ENCODE results near the gene MYOZ3.

The MYOZ3 gene

GRCh38 chr5:150642567-150642927 is 18.5 kb upstream of the MYOZ3 start:
- DNase-seq (ENCODE audit: low read depth in 4 of 4, low spot score in 1 of 4), result no peak

GRCh38 chr5:150642991-150643710 is 17.9 kb upstream of the MYOZ3 start:
- no peak for DNase-seq (ENCODE audit: low read depth in 4 of 4, low spot score in 1 of 4)

GRCh38 chr5:150644058-150644457 is 17.0 kb upstream of the MYOZ3 start:
- no peak for DNase-seq (ENCODE audit: low read depth in 4 of 4, low spot score in 1 of 4)

- no peak for DNase-seq (ENCODE audit: low read depth in 4 of 4, low spot score in 1 of 4)
These were observed 16.5 kb upstream of the MYOZ3 start for GRCh38 chr5:150644514-150644913.

- DNase-seq (ENCODE audit: low read depth in 4 of 4, low spot score in 1 of 4), result no peak
These were observed 15.9 kb upstream of the MYOZ3 start for GRCh38 chr5:150645070-150645700.

- DNase-seq (ENCODE audit: low read depth in 4 of 4, low spot score in 1 of 4), result no peak
These were observed 13.5 kb upstream of the MYOZ3 start for GRCh38 chr5:150647275-150648251.

GRCh38 chr5:150648294-150649107 is 12.6 kb upstream of the MYOZ3 start:
- no peak for DNase-seq (ENCODE audit: low read depth in 4 of 4, low spot score in 1 of 4)

- DNase-seq (ENCODE audit: low read depth in 4 of 4, low spot score in 1 of 4), result no peak
These were observed 11.7 kb upstream of the MYOZ3 start for GRCh38 chr5:150649108-150650020.

- no peak for DNase-seq (ENCODE audit: low read depth in 4 of 4, low spot score in 1 of 4)
These were observed 10.7 kb upstream of the MYOZ3 start for GRCh38 chr5:150650021-150651006.

- no peak for DNase-seq (ENCODE audit: low read depth in 4 of 4, low spot score in 1 of 4)
These were observed 9.7 kb upstream of the MYOZ3 start for GRCh38 chr5:150651382-150651781.

GRCh38 chr5:150651924-150652671 is 9.0 kb upstream of the MYOZ3 start:
- no peak for DNase-seq (ENCODE audit: low read depth in 4 of 4, low spot score in 1 of 4)

GRCh38 chr5:150653145-150653761 is 7.8 kb upstream of the MYOZ3 start:
- DNase-seq (ENCODE audit: low read depth in 4 of 4, low spot score in 1 of 4), result no peak

GRCh38 chr5:150653762-150654556 is 7.1 kb upstream of the MYOZ3 start:
- DNase-seq (ENCODE audit: low read depth in 4 of 4, low spot score in 1 of 4), result no peak

GRCh38 chr5:150655221-150655620 is 5.8 kb upstream of the MYOZ3 start:
- DNase-seq (ENCODE audit: low read depth in 4 of 4, low spot score in 1 of 4), result no peak

GRCh38 chr5:150656191-150657132 is 4.6 kb upstream of the MYOZ3 start:
- peak; percentile 13 to 63 (median 42) for DNase-seq (ENCODE audit: low read depth in 4 of 4, low spot score in 1 of 4)

GRCh38 chr5:150658121-150658520 is 2.9 kb upstream of the MYOZ3 start:
- no peak for DNase-seq (ENCODE audit: low read depth in 4 of 4, low spot score in 1 of 4)
